Measurements from ENCODE around the gene ABT1.

DNA sequence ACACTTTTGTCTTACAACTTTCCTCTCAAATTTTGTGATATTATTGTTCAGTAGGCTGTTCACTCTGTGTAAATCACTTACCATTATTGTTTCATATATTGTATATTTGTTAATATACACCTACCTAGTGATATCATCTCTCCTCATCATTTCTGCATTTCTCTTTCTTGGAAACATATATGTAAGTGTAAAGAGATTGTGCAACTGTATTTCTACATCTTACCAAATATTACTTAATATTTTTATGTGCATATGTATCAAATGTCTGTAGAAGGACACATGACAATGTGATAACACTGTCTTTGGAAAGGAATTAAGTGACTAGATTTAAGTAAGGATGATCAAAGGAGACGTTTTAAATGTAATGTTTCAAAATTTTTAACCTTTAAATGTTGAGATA is 32.6 kb downstream of the ABT1 start:
- TF ChIP-seq, protein P1, sequence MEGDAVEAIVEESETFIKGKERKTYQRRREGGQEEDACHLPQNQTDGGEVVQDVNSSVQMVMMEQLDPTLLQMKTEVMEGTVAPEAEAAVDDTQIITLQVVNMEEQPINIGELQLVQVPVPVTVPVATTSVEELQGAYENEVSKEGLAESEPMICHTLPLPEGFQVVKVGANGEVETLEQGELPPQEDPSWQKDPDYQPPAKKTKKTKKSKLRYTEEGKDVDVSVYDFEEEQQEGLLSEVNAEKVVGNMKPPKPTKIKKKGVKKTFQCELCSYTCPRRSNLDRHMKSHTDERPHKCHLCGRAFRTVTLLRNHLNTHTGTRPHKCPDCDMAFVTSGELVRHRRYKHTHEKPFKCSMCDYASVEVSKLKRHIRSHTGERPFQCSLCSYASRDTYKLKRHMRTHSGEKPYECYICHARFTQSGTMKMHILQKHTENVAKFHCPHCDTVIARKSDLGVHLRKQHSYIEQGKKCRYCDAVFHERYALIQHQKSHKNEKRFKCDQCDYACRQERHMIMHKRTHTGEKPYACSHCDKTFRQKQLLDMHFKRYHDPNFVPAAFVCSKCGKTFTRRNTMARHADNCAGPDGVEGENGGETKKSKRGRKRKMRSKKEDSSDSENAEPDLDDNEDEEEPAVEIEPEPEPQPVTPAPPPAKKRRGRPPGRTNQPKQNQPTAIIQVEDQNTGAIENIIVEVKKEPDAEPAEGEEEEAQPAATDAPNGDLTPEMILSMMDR (IDR thresholded peaks at IDR 0.05; ENCODE audit: low read depth, low read length), result no peak
- no peak for TF ChIP-seq EZH2phosphoT487 (IDR thresholded peaks at IDR 0.05; ENCODE audit: low read depth)

Measured in OCI-LY3 (cell line).